Fibroblast of skin of back (primary cell): ENCODE measurements around the gene WDR59.
A peak's percentile ranks its signal among the peaks of the same experiment; 100 is the strongest.
"Not testable (repeated sequence)": the region's sequence is repeated elsewhere in the genome, so short reads cannot be mapped to it uniquely, and the experiment has no call there.

Experiments
- DNase-seq: peaks from one replicate; pipeline ENCODE4 v3.0.0-alpha.2; 2013

Gene WDR59

DNA sequence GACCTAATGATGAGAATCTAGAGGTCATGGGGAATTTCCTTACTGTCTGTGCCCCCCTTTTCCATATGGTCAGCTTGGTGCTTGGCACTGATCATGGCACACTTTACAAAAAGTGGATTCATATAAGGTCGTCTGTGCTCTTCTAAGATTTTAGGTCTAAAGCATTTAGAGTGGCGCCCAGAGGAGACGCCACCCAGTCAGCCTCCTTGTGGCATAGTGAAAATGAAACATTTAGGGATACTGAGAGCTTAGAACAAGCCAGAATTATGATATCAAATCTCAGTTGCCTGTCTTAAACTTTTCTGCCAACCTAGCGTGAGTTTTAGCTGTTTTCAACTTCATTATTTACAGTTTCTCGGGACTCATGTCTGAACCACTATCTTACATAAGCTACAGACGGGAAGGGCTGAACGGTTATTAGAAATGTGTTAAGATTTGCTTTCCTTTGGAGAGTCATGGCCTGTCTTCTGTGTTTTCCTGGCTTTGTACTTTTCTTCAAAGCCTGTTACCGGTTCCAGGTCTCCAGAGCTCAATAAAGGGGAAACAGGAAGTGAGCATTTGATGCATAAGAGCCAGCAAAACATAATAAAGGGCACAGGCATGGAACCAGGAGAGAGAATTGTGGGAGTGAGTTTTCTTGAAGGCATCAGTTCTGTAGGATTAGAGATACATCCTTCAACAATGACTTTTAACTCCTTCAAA lies 27.6 kb upstream of the WDR59 start:
- no peak for DNase-seq

DNA sequence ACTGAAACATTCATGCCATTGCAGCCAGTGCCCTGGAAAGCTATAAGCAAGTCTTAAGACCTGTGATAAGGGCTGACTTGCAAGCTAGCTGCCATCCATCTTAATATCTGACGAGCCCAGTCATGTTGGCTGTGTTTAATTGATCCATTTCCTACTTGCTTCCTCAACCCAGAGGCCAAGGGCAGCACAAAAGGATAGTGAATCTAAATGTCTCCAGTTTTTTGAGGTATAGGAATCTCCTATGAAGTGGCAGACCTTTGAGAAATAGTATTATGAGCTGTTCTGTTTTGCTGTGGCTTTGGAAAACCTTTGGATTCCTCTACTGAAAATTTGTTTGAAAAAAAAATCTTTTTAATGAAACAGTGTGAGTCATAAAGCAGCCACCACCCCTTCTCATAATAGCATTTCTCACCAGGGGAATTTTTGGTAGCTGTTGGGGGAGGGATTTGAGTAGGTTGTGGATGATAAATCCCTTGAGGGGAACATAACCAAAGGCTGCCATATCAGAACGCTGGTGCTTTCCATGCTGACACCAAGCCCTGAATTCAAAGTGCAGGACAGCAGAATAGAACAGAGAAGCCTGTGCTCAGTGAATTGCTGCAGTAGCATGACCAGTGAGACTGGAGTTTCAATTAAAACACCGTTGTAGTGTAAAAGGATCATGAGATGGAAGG lies 26.8 kb upstream of the WDR59 start:
- DNase-seq, result peak; percentile 98

DNA sequence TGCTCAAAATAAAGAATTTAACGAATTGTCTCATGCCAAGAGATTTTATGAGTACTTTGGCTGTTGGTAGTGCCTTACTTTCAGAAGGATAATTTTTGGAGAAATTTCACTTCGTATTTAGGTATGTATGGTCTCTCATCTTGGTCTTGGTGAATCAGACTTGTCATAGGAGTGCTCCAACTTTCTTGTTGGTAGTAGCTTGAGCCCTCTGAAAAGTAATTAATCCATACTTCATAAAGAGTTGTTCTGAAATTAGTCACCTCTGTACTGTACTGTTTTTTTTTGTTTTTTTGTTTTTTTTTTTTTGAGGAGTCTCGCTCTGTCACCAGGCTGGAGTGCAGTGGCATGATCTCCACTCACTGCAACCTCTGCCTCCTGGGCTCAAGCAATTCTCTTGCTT lies 25.5 kb upstream of the WDR59 start:
- DNase-seq, result no peak

GRCh38 chr16:75007443-75007842 lies 22.5 kb upstream of the WDR59 start:
- DNase-seq, result no peak

GRCh38 chr16:75005697-75006096 lies 20.8 kb upstream of the WDR59 start:
- DNase-seq, result no peak

DNA sequence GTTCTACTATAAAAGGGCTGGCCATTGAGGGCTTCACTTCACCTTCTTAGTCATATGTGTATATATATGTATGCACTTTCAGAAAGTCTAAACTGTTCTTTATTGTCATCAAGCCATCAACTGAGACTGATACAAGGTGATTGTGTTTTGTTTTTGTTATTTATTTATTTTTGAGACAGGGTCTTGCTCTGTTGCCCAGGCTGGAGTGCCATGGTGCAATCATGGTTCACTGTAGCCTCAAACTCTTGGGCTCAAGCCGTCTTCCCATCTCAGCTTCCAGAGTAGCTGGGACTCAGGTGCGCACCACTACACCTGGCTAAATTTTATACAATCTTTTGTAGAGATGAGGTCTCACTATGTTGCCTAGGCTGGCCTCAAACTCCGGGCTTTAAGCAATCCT lies 19.5 kb upstream of the WDR59 start:
- no peak for DNase-seq

- no peak for DNase-seq
Measured at GRCh38 chr16:75003931-75004330, 19.0 kb upstream of the WDR59 start.

DNA sequence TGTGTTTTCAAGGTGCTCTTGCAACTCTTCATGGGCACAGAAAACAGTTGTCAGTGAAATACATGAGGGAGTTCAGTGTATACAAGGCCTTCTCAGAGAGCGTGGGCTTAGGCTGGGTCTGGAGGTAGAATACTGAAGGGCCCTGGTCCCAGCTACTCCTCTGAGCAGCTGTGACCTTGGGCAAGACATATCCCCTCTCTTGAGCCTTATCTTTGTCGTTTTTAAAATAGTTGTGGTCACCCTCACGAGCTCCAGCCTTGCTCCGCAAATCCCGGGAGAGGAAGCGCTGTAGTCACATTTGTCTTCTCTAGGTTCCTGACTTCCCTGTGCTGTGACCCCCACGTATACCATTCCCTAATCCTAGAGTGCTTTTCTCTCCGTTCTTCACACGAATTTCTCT lies 17.6 kb upstream of the WDR59 start:
- no peak for DNase-seq

DNA sequence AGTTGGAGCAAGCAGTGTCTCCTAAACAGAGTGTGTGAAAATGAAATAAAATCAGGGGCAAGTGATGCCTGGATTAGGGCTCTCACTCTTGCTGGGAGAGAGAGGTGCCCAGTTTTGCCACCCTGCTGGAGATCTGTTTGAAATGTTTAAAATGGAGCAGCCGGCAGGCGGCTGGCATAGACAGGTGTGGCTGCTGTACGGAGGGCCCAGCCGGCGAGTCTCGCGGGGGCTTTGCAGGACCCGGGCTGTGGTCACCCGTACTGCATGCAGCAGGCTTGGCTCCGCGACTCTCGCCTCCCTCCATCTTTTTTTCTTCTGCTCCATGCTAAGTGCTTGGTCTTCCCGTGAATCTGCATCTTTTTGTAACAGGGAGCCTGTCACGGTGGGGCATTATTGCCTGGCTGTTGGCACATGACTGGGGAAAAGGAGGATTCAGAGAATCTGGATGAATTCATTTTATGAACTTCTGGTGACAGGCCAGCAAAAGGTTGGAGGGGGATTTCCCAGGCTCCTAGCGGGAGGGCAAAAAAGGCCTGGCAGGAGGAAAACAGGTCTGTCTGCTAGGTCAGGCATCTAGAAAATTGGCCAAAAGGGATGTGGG lies 15.7 kb upstream of the WDR59 start:
- no peak for DNase-seq

- DNase-seq, result peak; percentile 62
Measured at GRCh38 chr16:74999609-75000480, 14.9 kb upstream of the WDR59 start.

GRCh38 chr16:74999219-74999608 lies 14.3 kb upstream of the WDR59 start:
- no peak for DNase-seq

- peak; percentile 73 for DNase-seq
Measured at GRCh38 chr16:74998481-74999218, 13.7 kb upstream of the WDR59 start, which contains the start of gene ZNRF1. TSS of gene ZNRF1 (plus strand) at chr16:74999024. CDS start at chr16:74999672, 648 bp downstream.

DNA sequence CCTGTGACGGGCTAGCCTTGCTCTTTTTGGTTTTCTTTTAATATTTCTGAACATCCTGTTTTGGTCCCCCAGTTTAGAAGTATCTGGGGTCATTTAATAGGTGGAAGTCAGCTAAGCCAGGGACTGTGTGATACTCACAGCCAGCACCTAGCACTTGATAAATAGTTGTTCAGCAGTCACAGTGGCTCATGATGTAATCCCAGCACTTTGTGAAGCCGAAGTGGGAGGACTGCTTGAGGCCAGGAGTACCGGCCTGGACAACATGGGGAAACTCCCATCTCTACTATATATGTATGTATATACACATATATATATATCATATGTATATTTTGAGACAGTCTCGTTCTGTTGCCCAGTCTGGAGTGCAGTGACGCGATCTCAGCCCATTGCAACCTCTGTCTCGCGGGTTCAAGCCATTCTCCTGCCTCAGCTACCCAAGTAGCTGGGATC lies 12.1 kb upstream of the WDR59 start:
- no peak for DNase-seq

DNA sequence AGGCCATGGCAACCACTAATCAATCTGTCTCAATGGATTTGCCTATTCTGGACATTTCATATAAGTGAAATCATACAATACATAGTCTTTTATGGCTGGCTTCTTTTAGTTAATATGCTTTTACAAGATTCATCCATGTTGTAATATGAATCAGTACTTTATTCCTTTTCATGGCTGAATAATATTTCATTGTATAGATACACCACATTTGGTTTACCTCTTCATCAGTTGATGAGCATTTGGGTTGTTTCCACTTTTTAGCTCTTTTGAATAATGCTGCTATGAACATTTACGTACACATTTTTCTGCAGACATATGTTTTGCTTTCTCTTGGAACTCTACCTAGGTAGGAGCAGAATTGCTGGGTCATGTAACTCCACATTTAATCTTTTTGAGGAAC lies 11.1 kb upstream of the WDR59 start:
- DNase-seq, result no peak

GRCh38 chr16:74991593-74992403 lies 6.9 kb upstream of the WDR59 start:
- DNase-seq, result no peak

- DNase-seq, result no peak
Measured at GRCh38 chr16:74991268-74991592, 6.3 kb upstream of the WDR59 start.

DNA sequence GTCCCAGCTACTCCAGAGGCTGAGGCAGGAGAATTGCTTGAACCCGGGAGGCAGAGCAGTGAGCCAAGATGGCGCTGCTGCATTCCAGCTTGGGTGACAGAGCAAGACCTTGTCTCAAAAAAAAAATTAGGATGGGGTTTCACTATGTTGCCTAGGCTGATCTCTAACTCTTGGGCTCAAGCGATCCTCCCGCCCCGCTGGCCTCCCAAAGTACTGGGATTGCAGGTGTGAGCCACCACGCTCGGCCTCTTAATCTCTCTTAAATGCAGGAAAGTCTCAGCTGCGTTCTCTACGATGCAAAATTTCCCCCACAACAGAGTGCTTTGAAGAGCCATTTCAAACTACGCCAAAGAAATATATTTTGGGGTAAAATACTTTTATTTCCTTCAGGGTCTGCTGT lies 5.9 kb upstream of the WDR59 start:
- DNase-seq, result no peak

GRCh38 chr16:74989864-74990263 lies 4.9 kb upstream of the WDR59 start:
- not testable (repeated sequence) for DNase-seq

DNA sequence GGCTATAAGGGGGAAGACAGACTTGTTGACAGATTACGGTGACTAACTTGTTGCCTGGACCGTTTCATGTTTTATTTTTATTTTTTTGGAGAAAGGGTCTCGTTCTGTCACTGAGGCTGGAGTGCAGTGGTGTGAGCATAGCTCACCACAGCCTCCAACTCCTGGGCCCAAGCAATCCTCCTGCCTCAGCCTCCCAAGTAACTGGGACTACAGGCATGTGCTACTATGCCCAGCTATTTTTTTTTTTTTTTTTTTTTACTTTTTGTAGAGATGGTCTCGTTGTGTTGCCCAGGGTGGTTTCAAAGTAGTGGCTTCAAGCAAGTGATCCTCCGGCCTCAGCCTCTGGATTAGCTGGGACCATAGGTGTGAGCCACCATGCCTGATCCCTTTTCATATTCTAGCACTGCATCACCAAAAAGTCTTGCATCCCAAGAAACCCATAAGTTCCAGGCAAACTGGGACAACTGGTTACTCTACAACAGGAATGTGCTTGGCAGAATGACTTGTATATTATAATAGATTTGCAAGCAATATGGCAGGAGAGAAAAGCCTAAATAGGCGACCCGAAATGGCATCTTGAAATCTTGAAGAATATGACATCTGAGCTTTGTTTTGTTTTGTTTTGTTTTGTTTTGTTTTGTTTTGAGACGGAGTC lies 2.2 kb upstream of the WDR59 start:
- no peak for DNase-seq

DNA sequence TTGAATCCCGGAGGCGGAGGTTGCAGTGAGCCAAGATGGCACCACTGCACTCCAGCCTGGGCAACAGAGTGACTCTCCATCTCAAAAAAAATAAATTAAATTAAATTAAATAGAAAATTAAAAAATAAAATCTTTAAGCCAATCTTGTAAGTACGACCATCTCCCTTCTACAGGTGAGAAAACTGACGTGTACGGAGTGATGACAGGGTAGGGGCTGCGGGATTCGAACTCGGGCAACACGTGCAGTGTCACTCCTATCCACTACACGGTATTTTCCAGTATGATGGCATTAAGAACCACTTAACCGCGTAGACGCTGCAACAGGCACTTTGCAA lies 762 bp downstream of the WDR59 start:
- no peak for DNase-seq

DNA sequence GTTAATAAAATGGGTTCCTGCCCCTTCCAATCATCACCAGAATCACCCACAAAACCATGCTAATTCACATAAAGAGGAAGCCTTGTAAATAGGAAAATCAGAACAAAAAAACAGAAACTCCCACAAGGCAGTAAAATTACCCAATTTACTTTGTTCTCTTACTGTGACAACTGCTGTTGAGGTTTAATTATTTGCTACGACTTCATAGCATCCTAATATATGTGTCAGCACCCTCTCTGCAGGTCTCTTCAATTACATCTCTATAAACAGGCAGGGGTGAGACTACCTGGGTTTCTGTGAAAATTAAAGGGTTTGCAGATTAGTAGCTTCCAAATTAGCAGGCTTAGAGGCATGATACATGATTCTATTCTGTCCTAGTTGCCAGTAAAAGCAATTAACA lies 2.7 kb downstream of the WDR59 start:
- no peak for DNase-seq
